ENCODE data around the gene ATP5ME.

ATP5ME gene

DNA sequence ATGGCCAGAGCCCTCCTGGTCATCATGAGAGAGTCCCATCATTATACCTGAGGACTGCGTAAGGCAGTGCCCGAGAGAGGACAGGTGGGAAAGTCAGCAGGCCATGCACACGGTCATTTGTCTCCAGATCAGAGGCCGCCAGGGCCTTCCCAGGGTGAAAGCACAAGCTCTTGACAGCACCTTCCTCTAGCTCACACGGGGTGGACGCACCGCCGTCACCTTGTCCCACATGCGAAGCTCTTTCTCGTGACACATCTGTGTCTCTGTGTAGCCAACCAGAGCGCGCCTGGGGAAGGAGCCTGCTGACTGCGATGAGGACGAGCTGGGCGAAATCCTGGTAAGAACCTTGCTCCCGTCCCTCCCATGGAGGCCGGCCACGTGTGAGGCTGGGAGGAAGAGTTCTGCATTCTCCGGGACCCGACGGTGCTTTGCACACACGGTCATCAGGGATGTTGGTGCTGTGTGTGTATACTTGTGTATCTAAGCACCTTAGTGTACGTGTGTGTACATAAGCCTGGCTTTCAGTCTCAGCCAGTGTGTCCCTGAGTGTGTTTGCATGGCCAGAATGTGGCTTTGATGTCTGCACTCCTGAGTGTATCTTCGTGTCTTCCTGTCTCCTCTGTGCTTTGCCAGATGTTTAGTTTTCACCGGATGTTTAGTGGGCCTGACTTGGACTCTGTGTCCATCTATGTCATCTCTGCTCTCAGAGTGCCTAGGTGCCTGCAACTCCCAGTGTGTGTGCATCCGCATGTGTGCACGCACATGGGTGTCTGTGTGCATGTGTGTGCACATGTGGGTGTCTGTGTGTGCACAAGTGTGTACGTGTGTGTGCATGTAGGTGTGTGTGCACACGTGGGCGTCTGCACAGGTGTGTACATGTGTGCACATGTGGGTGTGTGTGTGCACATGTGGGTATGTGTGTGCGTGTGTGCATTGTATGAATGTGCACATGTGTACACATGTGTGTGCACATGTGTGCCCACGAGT lies 15.1 kb downstream of the ATP5ME start:
- no peak for TF ChIP-seq CTCF (IDR thresholded peaks at IDR 0.05; ENCODE audit: borderline replicate concordance, insufficient read depth, low read depth, low read length)
- no peak overlapping the region for H3K4me3 ChIP-seq (ENCODE audit: low read depth, low read length)

GRCh38 chr4:657834-658667 lies 16.0 kb downstream of the ATP5ME start:
- no peak overlapping the region for H3K4me3 ChIP-seq (ENCODE audit: low read depth, low read length)
- no peak for TF ChIP-seq CTCF (IDR thresholded peaks at IDR 0.05; ENCODE audit: borderline replicate concordance, insufficient read depth, low read depth, low read length)

- H3K4me3 ChIP-seq (ENCODE audit: low read depth, low read length): no peak overlapping the region
- no peak for TF ChIP-seq CTCF (IDR thresholded peaks at IDR 0.05; ENCODE audit: borderline replicate concordance, insufficient read depth, low read depth, low read length)
Observed at GRCh38 chr4:657338-657833, 16.7 kb downstream of the ATP5ME start.

GRCh38 chr4:656436-657337 lies 17.4 kb downstream of the ATP5ME start:
- no peak overlapping the region for H3K4me3 ChIP-seq (ENCODE audit: low read depth, low read length)
- no peak for TF ChIP-seq CTCF (IDR thresholded peaks at IDR 0.05; ENCODE audit: borderline replicate concordance, insufficient read depth, low read depth, low read length)

DNA sequence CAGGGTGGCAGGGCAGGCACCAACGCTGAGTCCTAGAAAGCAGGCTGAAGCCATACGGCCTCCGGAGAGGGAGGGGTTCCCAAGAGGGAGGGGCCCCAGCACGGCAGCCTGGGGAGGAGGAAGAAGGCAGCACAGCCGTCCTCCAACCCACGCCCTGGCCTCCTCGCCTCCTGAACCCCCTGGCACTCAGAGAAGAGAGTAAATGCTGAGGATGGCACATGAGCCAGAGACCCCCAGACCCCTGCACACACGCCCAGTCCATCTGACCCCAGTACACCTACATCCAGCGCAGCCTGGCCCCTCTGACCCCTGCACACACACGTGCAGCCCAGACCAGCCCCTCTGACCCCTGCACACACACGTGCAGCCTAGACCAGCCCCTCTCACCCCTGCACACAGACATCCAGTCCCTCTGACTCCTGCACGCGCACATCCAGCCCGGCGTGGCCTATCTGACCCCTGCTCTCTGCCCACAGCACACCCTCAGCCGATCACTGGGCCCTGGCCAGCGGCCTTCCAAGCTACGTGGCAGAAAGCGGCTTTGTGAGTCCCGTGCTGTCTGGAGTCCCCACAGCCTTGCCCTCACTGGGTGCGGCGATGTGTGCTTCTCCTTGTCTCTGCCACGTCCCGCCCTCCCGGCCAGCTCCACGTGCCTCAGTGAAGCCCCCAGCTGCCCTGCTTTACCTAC lies 18.5 kb downstream of the ATP5ME start:
- H3K4me3 ChIP-seq (ENCODE audit: low read depth, low read length): no peak overlapping the region
- no peak for TF ChIP-seq CTCF (IDR thresholded peaks at IDR 0.05; ENCODE audit: borderline replicate concordance, insufficient read depth, low read depth, low read length)
